ENCODE data around the gene SOX15.

DNA sequence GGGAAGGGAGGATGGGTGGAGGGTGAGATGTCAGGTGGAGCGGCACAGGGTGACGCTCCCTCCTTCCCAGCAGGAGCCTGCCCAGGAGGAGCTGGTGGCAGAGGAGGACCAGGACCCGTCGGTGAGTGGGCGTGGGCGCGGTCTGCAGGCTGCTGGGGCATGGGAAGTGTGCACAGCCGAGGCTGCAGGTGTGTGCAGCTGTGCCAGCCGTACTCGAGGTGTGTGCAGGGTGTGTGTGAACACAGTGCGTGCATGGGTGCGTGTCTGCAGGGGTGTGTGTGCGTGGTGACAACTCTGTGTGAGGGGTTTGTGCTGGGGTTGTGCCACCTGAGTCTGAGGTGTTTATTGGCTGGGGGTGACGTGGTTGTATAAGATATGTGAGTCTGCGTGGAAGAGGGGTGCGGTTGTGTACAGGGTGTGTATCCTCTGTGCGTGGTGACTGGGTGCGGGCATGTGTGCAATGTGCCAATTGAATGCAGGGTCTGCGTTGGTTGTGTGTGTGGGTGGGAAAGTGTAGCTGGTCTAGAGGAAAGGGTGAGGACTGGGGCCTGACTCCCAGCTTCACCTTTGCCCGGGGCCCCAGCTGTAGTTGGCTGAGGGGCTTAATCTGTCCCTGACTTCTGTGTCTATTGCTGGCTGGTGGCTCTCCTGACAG is 40.4 kb downstream of the SOX15 start:
- TF ChIP-seq, protein P1, sequence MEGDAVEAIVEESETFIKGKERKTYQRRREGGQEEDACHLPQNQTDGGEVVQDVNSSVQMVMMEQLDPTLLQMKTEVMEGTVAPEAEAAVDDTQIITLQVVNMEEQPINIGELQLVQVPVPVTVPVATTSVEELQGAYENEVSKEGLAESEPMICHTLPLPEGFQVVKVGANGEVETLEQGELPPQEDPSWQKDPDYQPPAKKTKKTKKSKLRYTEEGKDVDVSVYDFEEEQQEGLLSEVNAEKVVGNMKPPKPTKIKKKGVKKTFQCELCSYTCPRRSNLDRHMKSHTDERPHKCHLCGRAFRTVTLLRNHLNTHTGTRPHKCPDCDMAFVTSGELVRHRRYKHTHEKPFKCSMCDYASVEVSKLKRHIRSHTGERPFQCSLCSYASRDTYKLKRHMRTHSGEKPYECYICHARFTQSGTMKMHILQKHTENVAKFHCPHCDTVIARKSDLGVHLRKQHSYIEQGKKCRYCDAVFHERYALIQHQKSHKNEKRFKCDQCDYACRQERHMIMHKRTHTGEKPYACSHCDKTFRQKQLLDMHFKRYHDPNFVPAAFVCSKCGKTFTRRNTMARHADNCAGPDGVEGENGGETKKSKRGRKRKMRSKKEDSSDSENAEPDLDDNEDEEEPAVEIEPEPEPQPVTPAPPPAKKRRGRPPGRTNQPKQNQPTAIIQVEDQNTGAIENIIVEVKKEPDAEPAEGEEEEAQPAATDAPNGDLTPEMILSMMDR (IDR thresholded peaks at IDR 0.05) = no peak
- TF ChIP-seq EZH2phosphoT487 (IDR thresholded peaks at IDR 0.05) (no peak), EZH2 (IDR thresholded peaks at IDR 0.05) (no peak)

Measured in neural progenitor cell (in vitro differentiated cells).